A673 (cell line): ENCODE data around the gene TCF7L1.

Experiments used
- CTCF ChIP-seq: fragments of 300-800, 200-600 bp; sonication (generic); conservative IDR thresholded peaks from 2 replicates; pipeline ENCODE4 v1.5.1; 2017; ENCODE audit warnings: low read depth, mild to moderate bottlenecking, antibody characterized with exemption, low read length, moderate library complexity, mixed read lengths
- EZH2 ChIP-seq: fragments of 200-600 bp; sonication (generic); IDR thresholded peaks from 2 replicates; pipeline ENCODE4 v1.6.1; 2017; ENCODE audit warnings: borderline replicate concordance, low read depth, mild to moderate bottlenecking, mixed read lengths, antibody characterized with exemption, low read length; ENCODE audit not compliant: poor library complexity, severe bottlenecking

- TF ChIP-seq CTCF (peak; percentile 96), EZH2 (no peak)
Observed at GRCh38 chr2:85132834-85133637, at the start of gene TCF7L1.
